Measurements from ENCODE around the gene SP7. TPM values are rescaled to one million over a fixed set of nuclear protein-coding genes. Genes with fewer than 3 reads are reported as not detected.
A peak's percentile ranks its signal among the peaks of the same experiment; 100 is the strongest.

The SP7 gene
- total RNA-seq, 1 donor from 2014 or later: 0.22 TPM

DNA sequence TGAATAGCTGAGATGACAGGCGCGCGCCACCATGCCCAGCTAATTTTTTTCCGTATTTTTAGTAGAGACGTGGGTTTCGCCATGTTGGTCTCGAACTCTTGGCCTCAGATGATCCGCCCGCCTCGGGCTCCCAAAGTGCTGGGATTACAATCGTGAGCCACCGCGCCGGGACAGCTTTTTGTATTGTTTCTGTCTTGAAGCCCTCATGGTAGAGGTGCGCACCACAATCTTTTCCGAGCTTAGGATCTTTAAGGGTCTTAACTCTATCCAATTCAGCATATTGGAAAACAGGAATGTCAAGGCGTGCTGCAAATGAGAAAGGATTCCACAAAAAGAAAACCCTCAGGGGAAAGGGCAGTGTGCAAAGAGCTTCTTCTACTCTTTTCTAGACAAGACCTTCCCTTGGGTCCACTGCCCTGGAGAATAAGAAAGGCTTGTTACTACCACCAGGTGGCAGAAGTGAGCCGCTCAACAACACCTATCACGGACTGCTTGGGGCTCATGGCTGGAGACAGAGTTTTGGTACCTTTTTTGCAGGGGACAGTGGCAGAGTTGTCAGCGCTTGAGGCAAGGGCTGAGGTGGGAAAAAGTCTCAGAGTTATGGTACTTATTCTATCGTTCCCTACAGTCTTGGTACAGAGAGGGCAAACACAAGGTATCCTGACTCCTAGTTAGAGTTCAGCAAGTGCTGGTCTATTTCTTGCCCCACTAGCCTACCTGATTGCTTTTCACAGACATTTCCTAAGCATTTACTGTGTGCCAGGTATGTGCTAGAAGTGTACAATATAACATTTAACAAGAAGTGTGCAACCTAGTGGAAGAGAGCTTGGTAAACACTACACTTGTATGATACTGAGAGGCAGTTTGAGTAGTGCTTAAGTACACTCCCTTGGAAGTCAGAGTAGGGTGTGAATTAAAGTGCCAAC, 16.4 kb upstream of the SP7 start:
- Mint-ChIP-seq H3K36me3 (no peaks in the 10 kb centered on the region), H3K27ac (peak overlapping the region; percentile 35), H3K9me3 (no peaks in the 10 kb centered on the region), H3K4me1 (ENCODE audit: unreplicated experiment) (peaks cover 12% of the 10 kb centered on the region), H3K27me3 (no peaks in the 10 kb centered on the region), H3K4me3 (no peak overlapping the region)
- TF ChIP-seq, protein P1, sequence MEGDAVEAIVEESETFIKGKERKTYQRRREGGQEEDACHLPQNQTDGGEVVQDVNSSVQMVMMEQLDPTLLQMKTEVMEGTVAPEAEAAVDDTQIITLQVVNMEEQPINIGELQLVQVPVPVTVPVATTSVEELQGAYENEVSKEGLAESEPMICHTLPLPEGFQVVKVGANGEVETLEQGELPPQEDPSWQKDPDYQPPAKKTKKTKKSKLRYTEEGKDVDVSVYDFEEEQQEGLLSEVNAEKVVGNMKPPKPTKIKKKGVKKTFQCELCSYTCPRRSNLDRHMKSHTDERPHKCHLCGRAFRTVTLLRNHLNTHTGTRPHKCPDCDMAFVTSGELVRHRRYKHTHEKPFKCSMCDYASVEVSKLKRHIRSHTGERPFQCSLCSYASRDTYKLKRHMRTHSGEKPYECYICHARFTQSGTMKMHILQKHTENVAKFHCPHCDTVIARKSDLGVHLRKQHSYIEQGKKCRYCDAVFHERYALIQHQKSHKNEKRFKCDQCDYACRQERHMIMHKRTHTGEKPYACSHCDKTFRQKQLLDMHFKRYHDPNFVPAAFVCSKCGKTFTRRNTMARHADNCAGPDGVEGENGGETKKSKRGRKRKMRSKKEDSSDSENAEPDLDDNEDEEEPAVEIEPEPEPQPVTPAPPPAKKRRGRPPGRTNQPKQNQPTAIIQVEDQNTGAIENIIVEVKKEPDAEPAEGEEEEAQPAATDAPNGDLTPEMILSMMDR (conservative IDR thresholded peaks at IDR 0.05): peak; percentile 96
- DNase-seq (ENCODE audit: extremely low spot score, unreplicated experiment): peak; percentile 79

DNA sequence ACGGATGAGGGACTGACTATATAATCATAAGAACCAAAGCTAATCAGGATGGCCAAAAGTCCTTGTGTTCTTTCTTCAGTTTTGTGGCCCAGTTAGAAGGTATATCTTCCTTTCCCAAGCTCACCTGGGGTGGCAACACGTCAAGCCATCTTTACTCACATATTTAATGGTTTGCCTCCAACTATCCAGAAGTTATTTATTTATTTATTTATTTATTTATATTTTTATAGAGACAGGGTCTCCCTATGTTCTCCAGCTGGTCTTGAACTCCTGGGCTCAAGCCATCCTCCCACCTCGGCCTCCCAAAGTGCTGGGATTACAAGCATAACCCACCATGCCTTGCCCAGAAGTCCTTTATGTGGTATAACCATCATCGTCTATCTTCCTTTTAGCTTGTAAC, 11.8 kb upstream of the SP7 start:
- Mint-ChIP-seq H3K4me3 (no peak overlapping the region), H3K27me3 (peaks cover 9% of the 10 kb centered on the region), H3K9me3 (no peaks in the 10 kb centered on the region), H3K27ac (no peak overlapping the region), H3K4me1 (ENCODE audit: unreplicated experiment) (peaks cover 6% of the 10 kb centered on the region), H3K36me3 (no peaks in the 10 kb centered on the region)
- DNase-seq (ENCODE audit: extremely low spot score, unreplicated experiment): no peak
- TF ChIP-seq, protein P1 (conservative IDR thresholded peaks at IDR 0.05): no peak

DNA sequence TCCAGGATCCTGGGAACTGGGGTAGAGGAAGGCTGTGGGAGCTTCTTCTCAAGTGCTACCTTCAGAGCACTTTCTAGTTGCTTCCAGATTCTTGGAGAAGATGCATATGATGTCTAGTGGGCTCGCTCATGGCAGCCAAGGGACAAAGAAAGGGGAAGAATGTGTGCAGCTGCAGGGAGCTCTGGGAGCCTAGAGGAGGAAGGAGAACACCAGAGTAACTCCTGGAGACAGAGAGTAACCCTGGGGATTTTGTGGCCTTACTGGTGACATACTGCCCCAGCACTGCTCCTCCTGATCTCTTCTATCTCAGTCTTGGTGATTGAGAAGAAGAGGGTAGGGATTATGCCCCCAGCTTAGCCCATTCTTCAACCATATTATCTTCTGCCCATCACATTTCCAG, 10.3 kb upstream of the SP7 start:
- no peak for DNase-seq (ENCODE audit: extremely low spot score, unreplicated experiment)
- no peak overlapping the region for H3K27ac Mint-ChIP-seq
- H3K27me3 Mint-ChIP-seq: peaks cover 11% of the 10 kb centered on the region
- H3K4me3 Mint-ChIP-seq: no peak overlapping the region
- H3K9me3 Mint-ChIP-seq: no peaks in the 10 kb centered on the region
- no peaks in the 10 kb centered on the region for H3K36me3 Mint-ChIP-seq
- TF ChIP-seq, protein P1 (conservative IDR thresholded peaks at IDR 0.05): no peak
- H3K4me1 Mint-ChIP-seq (ENCODE audit: unreplicated experiment): no peaks in the 10 kb centered on the region

DNA sequence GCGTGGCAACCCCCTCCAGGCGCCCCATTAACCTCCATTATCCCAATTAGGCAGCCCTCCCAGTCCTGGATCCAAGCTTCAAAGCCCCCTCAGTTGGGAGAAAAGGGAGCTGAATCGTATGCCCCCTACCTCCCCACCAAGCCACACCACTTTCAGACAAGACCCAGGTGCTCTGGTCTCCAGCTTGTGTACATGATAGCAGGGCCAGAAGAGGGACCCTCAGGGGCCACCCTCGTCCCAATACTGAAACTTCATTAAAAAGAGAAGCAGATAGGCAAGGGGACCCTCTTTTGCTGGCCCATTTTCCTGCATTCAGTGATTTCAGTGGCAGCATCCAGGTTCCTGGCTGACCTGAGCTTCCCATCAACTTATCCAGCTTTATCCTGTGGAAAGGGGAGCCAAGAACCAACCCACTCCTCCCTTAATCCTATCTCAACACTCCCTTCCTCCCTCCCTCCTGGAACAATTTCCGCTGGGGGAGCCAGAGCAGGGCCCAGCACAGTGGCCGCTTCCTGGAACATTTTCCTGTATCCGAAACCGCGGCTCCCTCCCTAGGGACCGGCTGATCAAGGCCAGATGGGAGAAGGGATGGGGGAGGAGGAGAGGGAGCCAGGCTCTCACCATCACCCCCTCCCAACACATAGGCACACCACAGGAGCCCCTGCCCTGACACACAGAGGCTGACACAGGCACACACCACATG, 9.5 kb upstream of the SP7 start:
- TF ChIP-seq, protein P1 (conservative IDR thresholded peaks at IDR 0.05): peak; percentile 29
- Mint-ChIP-seq H3K27ac (peak overlapping the region; percentile 79), H3K9me3 (no peaks in the 10 kb centered on the region), H3K4me1 (ENCODE audit: unreplicated experiment) (no peaks in the 10 kb centered on the region), H3K4me3 (peak overlapping the region; percentile 99), H3K27me3 (peaks cover 16% of the 10 kb centered on the region), H3K36me3 (no peaks in the 10 kb centered on the region)
- DNase-seq (ENCODE audit: extremely low spot score, unreplicated experiment): no peak

DNA sequence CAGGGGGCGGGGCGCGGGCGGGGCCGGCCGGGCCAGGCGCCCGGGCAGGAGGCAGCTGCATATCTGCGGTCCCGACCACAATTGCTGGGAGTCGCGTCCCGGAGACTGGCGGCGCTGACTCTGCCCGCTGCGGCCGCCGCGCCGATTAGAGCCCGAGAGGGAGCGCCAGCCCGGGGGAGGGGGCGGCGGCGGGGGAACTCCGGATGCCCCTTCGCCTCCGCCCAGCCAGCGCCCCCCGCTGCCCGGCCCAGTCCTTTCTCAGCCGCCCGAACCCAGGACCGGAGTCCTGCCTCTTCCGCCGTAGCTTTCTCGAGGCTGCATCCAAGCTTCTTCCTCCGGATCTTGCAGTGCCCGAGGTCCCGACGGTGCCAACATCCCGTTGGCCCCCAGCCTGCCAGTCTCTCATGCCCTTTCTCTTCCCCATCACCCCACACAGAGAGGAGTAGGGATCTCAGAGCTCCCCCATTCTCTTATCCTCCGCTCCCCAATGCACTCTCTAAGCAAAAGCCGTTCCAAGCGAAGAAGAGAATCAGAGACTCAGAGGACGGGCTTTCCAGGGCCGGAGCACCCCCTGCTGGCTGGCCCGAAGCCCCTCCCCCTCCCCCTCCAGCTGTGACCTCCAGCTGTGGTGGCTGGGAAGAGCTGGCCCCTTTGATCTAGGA, 8.8 kb upstream of the SP7 start:
- Mint-ChIP-seq H3K4me3 (peak overlapping the region; percentile 99), H3K36me3 (no peaks in the 10 kb centered on the region), H3K4me1 (ENCODE audit: unreplicated experiment) (peaks cover 2% of the 10 kb centered on the region), H3K9me3 (no peaks in the 10 kb centered on the region), H3K27me3 (peaks cover 22% of the 10 kb centered on the region), H3K27ac (peak overlapping the region; percentile 79)
- TF ChIP-seq, protein P1 (conservative IDR thresholded peaks at IDR 0.05): peak; percentile 70
- peak; percentile 76 for DNase-seq (ENCODE audit: extremely low spot score, unreplicated experiment)

Data from type B pancreatic cell (in vitro differentiated cells).